GM19193 (cell line): ENCODE results near the gene MIB2.

Source experiments
- POLR2A ChIP-seq: IDR thresholded peaks from 4 replicates; pipeline ENCODE4 v1.6.1; 2011; ENCODE audit not compliant: insufficient read depth, insufficient read length; ENCODE audit errors: extremely low read depth

The MIB2 gene

DNA sequence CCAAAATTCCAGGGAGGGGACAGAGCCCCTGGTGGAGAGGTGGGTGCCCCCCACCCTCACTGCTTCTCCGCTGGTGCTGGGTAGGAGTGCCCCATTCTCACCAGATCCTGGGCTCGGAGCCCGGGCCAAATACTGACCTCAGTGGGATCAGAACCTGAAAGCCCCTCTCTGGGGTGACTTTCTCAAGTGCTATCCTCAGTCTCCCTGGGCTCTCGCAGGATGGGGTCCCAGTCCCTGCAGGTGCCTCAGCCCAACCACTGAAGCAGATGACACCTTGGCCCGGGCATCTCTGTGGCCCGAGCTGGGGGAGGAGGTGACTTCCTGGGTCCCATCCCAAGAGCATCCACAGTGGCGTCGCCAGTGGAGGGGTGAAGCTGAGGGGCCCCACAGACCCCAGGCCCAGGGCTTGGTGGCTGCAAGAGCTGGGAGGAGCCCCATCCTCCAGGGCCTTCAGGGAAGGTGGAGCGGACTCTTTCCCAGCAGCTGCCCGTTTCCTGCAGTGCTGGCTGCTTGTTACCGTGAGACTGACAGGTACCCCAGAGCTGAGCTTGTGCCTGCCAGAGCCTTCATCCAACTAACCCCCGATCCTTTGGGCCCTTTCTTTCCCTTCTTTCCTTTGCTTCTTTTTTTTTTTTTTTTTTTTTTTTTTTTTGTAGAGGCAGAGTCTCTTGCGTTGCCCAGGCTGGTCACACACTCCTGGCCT lies 11.5 kb upstream of the MIB2 start:
- no peak for TF ChIP-seq POLR2A

DNA sequence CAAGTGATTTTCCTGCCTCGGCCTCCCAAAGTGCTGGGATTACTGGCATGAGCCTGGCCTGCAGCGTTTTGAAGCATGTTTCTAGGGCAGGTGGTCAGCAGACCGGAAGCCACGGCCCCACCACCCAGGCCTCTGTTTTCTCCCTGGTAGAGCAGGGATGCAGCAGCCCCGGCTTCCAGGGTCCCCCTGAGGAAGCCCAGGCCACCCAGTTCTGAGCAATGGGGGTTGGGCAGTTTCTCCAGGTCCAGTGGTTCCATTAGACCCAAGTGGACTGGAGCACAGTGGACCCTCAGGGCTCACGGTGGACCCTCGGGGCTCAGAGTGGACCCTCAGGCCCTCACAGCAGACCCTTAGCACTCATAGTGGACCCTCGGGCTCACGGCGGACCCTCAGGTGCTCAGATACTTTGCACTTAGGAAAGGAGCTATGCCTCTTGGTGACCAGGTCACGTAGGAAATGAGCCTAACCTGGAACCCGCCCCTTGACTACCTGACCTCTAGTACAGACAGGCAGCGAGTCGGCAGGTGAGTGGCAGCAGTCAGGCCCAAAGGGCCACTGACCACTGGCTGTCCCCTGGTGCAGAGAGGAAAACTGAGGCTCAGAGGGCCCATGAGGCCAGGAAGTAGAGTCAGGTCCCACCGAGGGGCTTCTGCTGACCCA lies 10.8 kb upstream of the MIB2 start:
- no peak for TF ChIP-seq POLR2A

DNA sequence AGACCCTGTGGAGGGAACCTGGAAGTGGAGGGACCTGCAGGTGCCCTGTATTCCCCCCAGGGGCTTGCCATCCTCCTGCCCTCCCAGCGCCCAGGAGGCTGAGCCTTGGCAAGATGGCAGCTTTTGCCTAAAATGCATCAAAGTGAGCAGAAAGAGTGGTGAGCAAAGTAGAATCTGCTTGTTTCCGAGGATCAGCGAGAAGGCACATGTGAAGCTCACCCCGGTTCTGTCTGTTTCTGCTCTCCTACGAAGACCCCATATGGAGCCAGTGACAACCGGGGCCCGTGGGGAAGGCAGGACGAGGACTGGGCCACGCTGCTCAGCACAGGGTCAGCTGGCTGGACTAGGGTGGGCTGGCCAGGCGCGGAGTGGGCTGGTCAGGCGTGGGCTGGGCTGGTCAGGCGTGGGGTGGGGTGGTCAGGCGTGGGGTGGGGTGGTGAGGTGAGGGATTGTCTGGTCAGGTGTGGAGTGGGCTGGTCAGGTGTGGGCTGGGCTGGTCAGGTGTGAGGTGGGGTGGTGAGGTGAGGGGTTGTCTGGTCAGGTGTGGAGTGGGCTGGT lies 10.2 kb upstream of the MIB2 start:
- TF ChIP-seq POLR2A, result no peak

DNA sequence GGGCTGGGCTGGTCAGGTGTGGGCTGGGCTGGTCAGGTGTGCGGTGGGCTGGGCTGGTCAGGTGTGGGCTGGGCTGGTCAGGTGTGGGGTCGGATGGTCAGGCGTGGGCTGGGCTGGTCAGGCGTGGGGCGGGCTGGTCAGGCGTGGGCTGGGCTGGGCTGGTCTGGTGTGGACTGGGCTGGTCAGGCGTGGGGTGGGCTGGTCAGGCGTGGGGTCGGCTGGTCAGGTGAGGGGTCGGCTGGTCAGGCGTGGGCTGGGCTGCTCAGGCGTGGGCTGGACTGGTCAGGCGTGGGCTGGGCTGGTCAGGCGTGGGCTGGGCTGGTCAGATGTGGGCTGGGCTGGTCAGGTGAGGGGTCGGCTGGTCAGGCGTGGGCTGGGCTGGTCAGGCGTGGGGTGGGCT lies 9.6 kb upstream of the MIB2 start:
- TF ChIP-seq POLR2A, result no peak

DNA sequence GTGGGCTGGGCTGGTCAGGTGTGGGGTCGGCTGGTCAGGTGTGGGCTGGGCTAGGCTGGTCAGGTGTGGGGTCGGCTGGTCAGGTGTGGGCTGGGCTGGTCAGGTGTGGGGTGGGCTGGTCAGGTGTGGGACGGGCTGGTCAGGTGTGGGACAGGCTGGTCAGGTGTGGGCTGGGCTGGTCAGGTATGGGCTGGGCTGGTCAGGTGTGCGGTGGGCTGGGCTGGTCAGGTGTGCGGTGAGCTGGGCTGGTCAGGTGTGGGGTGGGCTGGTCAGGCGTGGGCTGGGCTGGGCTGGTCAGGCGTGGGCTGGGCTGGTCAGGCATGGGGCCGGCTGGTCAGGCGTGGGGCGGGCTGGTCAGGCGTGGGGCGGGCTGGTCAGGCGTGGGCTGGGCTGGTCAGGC lies 9.1 kb upstream of the MIB2 start:
- no peak for TF ChIP-seq POLR2A

DNA sequence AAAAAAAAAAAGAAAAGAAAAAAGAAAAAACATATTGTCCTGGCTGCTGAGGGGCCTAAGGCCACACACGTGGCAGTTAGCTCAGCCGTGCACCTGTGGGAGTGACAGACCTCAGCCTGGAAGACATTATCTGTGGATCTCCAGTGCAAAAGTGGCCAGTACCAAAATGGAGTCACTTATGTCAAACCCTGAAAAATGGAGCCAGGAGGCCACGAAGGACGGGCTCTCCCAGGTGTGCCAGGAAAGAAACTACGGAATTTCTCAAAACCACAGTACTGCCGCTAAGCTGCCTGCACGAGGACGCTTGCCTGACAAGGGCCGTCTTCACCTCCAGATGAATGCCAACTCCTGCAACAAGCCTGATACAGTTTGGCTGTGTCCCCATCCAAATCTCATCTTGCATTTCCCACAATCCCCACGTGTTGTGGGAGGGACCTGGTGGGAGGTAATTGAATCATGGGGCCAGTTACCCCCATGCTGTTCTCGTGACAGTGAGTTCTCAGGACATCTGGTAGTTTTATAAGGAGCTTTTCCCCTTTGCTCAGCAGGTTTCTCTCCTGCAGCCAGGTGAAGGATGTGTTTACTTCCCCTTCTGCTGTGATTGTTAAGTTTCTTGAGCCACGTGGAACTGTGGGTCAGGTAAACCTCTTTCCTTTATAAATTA lies 5.3 kb upstream of the MIB2 start:
- no peak for TF ChIP-seq POLR2A

DNA sequence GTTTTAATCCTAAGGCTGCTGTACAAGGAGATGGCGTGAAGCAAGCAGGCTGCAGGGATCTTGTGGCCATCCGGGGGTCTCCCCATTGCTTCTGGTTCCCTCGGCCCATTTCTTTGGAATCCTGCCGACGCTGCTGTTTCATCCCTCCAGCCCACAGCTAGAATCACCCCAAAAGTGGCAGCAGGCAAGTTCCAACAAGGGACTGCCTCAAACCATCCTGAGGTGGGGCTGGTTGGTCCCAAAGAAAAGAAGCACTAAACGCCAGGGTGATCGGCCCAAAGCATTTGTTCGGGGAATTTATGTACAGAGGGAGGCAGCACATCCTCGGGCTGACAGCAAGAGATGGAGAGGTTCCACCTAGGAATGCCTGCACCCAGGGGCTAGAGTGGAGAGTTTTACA lies 4.5 kb upstream of the MIB2 start:
- TF ChIP-seq POLR2A, result no peak

DNA sequence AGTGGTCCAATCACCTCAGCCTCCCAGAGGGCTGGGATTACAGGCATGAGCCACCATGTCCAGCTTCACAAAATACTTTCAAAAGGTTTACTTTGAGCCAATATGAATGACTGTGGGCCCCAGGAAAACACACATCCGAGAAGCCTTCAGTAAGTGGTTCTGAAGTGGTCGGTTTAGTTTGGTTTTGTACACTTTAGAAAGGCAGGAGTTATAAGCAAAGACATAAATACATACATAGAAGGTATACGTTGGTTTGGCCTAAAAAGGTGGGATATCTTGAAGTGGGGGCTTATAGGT lies 3.2 kb upstream of the MIB2 start:
- TF ChIP-seq POLR2A, result no peak

DNA sequence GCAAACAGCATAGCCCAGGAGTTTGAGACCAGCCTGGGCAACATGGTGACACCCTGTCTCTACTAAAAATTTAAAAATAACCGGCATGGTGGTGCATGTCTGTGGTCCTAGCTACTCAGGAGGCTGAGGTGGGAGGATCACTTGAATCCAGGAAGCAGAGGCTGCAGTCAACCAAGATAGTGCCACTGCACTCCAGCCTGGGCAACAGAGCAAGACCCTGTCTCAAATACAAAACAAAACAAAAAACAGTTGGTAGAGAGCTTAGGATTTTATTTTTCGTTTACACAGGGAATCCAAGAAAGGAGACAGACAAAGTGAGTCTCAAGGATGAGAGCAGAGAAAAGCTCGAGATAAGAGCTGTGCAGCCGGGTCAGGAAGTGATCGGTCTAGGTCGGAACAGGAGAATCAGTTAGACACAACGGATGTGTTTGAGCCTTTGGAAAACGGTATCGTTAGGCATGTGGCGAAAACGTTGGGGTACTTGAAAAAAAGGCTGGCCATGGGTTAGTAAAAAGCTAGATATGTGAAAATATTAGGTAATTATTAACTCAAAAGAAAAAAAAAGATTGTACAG lies 1.7 kb upstream of the MIB2 start:
- TF ChIP-seq POLR2A, result no peak

DNA sequence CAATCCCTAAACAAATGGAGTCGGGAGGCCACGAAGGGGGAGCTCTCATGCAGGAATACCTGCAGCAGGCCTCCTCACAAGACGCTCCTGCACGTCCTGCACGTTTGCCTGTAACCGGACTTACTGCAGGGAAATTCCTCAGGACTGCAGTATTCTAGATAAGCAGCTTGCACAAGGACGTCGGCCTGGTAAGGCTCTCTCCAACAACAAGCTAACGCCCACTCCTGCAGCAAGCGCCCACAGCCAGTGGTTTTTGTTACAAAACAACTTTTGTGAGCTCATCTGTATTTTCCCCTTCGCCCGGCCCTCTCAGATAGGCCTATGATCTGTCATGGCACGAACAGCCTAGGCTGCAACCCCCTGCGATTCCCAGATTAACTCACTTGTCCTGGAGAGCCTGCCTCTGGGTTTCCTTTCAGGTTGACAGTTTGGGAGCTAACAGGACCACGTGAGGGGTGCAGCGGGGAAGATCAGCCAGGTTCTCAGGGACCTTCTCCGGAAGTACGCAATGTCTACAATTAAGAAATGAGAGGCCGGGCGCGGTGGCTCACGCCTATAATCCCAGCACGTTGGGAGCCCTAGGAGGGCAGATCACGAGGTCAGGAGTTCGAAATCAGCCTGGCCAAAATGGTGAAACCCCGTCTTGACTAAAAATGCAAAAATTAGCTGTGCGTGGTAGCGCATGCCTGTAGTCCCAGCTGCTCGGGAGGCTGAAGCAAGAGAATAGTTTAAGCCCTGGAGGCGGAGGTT lies 921 bp upstream of the MIB2 start:
- no peak for TF ChIP-seq POLR2A

DNA sequence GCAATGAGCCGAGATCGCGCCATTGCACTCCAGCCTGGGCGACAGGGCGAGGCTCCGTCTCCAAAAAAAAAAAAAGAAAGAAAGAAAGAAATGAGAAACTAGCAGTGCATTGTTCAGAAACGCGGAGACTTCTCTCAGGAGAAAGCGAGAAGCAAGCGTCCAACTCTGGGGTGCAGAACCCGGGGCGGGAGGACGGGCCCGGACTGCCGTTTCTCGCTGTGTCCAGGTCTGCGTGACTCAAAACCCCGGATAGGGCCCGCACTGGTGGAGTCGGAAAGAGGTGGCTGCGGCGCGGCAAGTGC lies 395 bp upstream of the MIB2 start:
- TF ChIP-seq POLR2A, result no peak

DNA sequence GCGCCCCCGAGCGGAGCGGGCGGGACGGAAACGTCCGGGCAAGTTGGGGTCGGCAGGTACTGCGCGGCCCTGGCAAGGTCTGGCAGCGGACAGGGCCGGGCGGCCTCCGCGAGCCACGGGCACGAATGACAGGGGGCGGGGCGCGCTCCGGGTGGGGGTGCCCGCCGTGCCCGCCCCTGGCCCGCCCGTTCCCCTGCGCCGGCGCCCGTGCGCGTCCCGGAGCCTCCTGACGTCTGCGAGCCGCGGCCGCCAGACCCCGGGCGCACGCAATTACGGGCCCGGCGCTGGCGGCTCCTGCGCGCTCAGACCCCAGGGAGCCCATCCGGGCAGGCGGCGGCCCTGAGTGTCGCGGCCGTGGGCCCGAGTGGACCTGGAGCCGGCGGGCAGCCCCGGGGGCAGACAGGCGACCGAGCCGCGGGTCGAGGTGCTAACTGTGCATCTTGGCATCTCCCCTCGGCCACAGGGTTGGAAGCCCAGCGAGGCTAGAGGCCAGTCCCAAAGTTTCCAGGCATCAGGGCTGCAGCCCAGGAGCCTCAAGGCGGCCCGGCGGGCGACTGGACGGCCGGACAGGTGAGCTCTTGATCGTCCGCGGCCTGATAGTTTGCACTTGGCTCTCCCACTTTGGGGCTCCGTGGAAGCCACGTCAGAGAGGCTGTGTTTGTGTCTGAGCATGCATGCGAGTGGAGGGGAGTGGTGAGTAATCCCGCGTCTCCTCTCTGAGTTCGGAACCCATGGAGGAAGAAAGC lies 918 bp downstream of the MIB2 start:
- no peak for TF ChIP-seq POLR2A

DNA sequence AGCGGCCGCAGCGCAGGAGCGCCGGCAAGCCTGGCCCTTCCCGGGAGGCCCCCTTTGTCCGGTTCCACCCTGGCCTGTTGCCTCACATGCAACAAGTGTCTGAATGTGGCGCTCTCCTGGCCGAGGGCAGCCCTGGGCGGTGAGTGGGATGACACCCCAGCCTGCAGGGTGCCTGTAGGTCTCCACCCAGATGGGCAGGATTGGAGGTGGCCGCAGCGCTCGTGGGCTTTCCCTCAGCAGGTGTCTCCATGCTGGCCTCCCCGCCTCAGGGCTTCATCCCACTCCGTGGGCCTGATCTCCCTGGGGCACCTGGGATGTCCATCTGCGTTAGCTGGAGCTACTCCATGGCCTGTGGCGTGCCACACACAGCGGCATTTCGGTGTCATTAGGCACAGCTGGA lies 1.5 kb downstream of the MIB2 start:
- no peak for TF ChIP-seq POLR2A

DNA sequence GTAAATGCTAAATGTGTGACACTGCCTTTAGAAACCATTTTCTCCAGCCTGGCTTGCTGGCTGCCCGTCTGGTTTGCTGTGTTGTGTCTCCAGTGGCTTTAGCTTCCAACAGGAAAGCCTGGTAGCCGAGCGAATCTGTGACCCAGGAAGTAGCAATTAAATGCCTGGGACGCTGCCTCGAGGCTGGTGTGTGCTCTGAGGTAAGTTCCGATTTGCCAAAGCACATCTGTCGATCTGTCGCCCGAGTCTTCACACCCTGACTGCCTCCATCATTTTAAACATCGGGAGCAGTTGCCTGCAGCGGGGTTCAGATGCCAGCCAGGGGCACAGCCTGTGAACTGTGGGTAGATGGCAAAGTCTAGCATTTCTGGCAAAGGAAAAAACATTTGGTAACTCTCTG lies 2.2 kb downstream of the MIB2 start:
- TF ChIP-seq POLR2A, result no peak

DNA sequence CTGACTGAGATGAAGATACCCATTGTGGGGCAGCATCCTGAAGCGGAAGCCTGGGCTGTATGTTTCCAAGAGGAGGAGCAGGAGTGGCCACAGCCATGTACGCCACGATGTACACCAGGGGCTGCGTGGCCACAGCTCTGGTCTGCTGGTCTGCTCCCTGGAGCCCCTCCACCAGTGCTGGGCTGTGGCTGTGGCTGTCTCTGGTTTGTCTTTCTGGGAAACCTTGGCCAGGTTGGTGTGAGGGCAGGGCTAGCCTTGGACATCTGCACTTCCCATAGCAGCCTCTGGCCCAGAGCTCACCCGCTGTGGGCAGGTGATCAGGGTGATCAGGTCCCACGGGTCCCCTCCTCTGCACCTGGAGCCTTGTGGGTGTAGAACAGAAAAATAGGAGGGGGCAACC lies 2.6 kb downstream of the MIB2 start:
- no peak for TF ChIP-seq POLR2A

DNA sequence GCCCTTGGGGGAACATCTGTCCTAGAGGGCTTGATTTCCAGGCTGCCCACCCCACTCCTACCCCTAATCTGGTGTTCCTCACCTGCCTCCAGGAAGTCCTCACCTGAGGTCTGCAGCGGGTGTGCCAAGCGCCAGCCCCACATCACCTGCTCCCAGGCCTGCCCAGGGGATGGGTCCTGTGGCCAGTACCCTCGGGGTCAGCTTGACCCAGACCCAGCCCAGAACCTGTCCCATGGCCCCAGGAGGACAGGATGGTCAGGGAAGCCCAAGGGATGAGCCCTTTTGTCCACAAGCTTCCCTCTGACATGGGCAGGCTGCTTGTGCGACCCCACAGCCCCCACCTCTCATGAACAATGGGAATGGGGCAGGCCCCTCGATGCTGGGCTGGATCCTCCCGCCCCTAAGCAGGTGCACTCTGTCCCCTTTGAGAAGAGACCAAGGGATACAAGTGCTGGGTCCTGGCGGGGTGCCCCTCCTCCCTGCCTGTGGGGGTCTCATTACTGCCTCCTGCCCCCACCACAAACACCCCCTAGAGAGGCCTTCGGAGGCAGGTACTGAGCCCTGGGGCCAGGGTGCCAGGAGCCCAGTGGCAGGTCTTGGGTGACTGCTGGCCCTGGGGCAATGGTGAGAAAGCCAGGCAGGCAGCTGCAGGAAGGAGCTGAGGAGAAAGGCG lies 3.2 kb downstream of the MIB2 start:
- TF ChIP-seq POLR2A, result no peak
